ENCODE data around the gene TANGO6. TPM values are rescaled to one million over a fixed set of nuclear protein-coding genes. Genes with fewer than 3 reads are reported as not detected.

The TANGO6 gene
- total RNA-seq, 1 donor from 2014 or later: 12.8 TPM

DNA sequence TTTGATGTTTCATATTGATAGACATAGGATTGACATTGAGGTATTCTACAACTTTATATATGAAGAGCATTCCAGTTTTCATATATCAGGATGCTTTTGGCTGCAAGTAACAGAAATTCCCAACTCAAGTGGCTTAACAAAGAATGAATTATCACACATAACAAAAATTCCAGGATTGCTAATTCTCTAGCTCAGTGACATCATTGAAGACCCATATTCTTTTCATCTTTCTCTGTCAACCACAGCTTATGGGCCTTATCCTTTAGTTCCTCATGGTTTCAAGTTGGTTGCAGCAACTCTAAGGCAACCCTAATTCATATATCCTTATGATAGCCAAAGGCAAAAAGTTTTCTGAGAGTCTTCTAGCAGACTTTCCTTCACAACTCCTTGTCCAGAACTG, 170.7 kb downstream of the TANGO6 start:
- TF ChIP-seq EZH2 (IDR thresholded peaks at IDR 0.05) (no peak), EZH2phosphoT487 (IDR thresholded peaks at IDR 0.05) (no peak)
- TF ChIP-seq, protein P1, sequence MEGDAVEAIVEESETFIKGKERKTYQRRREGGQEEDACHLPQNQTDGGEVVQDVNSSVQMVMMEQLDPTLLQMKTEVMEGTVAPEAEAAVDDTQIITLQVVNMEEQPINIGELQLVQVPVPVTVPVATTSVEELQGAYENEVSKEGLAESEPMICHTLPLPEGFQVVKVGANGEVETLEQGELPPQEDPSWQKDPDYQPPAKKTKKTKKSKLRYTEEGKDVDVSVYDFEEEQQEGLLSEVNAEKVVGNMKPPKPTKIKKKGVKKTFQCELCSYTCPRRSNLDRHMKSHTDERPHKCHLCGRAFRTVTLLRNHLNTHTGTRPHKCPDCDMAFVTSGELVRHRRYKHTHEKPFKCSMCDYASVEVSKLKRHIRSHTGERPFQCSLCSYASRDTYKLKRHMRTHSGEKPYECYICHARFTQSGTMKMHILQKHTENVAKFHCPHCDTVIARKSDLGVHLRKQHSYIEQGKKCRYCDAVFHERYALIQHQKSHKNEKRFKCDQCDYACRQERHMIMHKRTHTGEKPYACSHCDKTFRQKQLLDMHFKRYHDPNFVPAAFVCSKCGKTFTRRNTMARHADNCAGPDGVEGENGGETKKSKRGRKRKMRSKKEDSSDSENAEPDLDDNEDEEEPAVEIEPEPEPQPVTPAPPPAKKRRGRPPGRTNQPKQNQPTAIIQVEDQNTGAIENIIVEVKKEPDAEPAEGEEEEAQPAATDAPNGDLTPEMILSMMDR (IDR thresholded peaks at IDR 0.05): no peak
- Histone ChIP-seq H3F3A (ENCODE audit: low read depth) (no peaks in the 10 kb centered on the region), H3K9ac (no peak overlapping the region), H3K27ac (no peak overlapping the region), H3K4me2 (no peak overlapping the region), H4K20me1 (ENCODE audit: low read depth) (no peaks in the 10 kb centered on the region), H2AFZ (replicated peaks) (no peak overlapping the region), H3K27me3 (no peaks in the 10 kb centered on the region), H3K9me3 (ENCODE audit: low read depth) (no peaks in the 10 kb centered on the region), H3K4me3 (no peak overlapping the region), H3K79me2 (ENCODE audit: low read depth) (no peaks in the 10 kb centered on the region), H3K4me1 (no peaks in the 10 kb centered on the region), H3K36me3 (no peaks in the 10 kb centered on the region)
- peaks cover 2% of the 10 kb centered on the region for H3K9me3 Mint-ChIP-seq
- DNase-seq (ENCODE audit: low spot score): no peak
- H3K27me3 Mint-ChIP-seq (ENCODE audit: insufficient read depth, low read depth): peaks cover 3% of the 10 kb centered on the region
- H3K36me3 Mint-ChIP-seq: peaks cover 4% of the 10 kb centered on the region
- no peak overlapping the region for H3K27ac Mint-ChIP-seq
- peaks cover 7% of the 10 kb centered on the region for H3K4me1 Mint-ChIP-seq
- no peak overlapping the region for H3K4me3 Mint-ChIP-seq

DNA sequence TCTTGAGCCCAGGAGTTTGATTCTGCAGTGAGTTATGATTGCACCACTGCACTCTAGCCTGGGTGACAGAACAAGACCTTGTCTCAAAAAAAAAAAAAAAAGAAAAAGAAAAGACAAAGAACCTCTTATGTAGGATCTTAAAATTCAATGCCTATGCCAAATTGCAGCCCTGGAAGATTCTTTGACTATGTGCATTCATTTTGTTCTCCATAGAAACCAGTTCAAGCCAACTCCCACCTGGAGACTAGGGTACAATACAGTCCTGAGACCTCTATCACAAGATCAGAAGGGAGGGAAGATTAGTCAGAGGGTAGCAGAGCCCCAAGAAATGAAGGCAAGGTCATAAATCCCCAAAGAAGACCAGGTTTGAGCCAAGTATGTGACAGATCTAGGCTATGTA, 171.5 kb downstream of the TANGO6 start:
- H3K27ac ChIP-seq: no peak overlapping the region
- no peak overlapping the region for H3K4me3 ChIP-seq
- no peak for DNase-seq (ENCODE audit: low spot score)
- H3K36me3 Mint-ChIP-seq: peaks cover 4% of the 10 kb centered on the region
- H3K79me2 ChIP-seq (ENCODE audit: low read depth): no peaks in the 10 kb centered on the region
- no peak overlapping the region for H2AFZ ChIP-seq (replicated peaks)
- peaks cover 2% of the 10 kb centered on the region for H3K9me3 Mint-ChIP-seq
- H4K20me1 ChIP-seq (ENCODE audit: low read depth): no peaks in the 10 kb centered on the region
- peaks cover 3% of the 10 kb centered on the region for H3K27me3 Mint-ChIP-seq (ENCODE audit: insufficient read depth, low read depth)
- no peak overlapping the region for H3K4me3 Mint-ChIP-seq
- H3K4me1 Mint-ChIP-seq: peaks cover 7% of the 10 kb centered on the region
- no peak overlapping the region for H3K4me2 ChIP-seq
- H3K9me3 ChIP-seq (ENCODE audit: low read depth): no peaks in the 10 kb centered on the region
- H3K27me3 ChIP-seq: no peaks in the 10 kb centered on the region
- H3F3A ChIP-seq (ENCODE audit: low read depth): no peaks in the 10 kb centered on the region
- TF ChIP-seq EZH2phosphoT487 (IDR thresholded peaks at IDR 0.05) (no peak), EZH2 (IDR thresholded peaks at IDR 0.05) (no peak)
- TF ChIP-seq, protein P1 (IDR thresholded peaks at IDR 0.05): no peak
- peak overlapping the region; percentile 90 for H3K27ac Mint-ChIP-seq
- H3K9ac ChIP-seq: no peak overlapping the region
- H3K36me3 ChIP-seq: no peaks in the 10 kb centered on the region
- H3K4me1 ChIP-seq: no peaks in the 10 kb centered on the region

DNA sequence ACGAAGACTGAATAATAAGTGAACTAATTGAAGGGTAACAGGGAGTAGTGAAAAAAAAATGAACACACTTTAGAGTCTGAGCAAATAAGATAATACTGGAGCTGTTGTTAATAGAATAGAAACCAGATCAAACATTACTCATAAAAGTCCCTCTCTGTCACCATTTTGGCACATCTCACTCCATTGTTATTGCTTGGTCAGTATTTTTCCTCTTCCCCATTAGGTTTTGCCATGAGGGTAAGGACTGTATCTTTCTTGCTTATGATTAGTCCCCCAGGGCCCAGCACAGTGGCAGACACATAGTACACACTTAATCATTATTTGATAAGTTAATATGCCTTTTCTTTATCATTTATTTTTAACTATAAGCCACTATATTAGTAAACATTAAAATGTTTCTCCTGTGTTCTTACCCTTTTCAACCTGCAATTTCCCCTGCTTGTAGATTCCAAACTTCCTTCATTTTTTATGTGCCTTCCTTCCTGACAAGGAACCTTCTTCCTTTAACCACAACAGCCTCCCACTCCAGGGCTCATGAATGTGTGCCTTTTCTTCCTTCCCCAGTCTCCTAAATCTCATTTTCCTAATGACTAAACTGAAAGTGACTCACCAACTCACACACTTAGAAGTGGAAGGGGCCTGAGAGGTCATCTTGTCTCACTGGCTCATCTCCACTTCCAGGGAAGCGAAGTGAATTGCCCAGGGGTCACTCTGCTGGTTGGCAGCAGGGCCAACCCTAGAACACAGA, 173.9 kb downstream of the TANGO6 start:
- H3F3A ChIP-seq (ENCODE audit: low read depth): no peaks in the 10 kb centered on the region
- TF ChIP-seq EZH2 (IDR thresholded peaks at IDR 0.05): no peak
- TF ChIP-seq, protein P1 (IDR thresholded peaks at IDR 0.05): no peak
- TF ChIP-seq EZH2phosphoT487 (IDR thresholded peaks at IDR 0.05): no peak
- no peak overlapping the region for H3K27ac ChIP-seq
- H3K4me2 ChIP-seq: no peak overlapping the region
- H3K79me2 ChIP-seq (ENCODE audit: low read depth): no peaks in the 10 kb centered on the region
- Mint-ChIP-seq H3K9me3 (peaks cover 2% of the 10 kb centered on the region), H3K4me1 (peaks cover 7% of the 10 kb centered on the region), H3K36me3 (peaks cover 4% of the 10 kb centered on the region), H3K27me3 (ENCODE audit: insufficient read depth, low read depth) (no peaks in the 10 kb centered on the region), H3K4me3 (no peak overlapping the region), H3K27ac (no peak overlapping the region)
- H2AFZ ChIP-seq (replicated peaks): no peak overlapping the region
- DNase-seq (ENCODE audit: low spot score): no peak
- no peak overlapping the region for H3K4me3 ChIP-seq
- H3K9ac ChIP-seq: no peak overlapping the region
- H3K27me3 ChIP-seq: no peaks in the 10 kb centered on the region
- H4K20me1 ChIP-seq (ENCODE audit: low read depth): no peaks in the 10 kb centered on the region
- H3K36me3 ChIP-seq: no peaks in the 10 kb centered on the region
- H3K9me3 ChIP-seq (ENCODE audit: low read depth): no peaks in the 10 kb centered on the region
- no peaks in the 10 kb centered on the region for H3K4me1 ChIP-seq
